Vagina (tissue), 2 donors: ENCODE measurements around the gene MYLK.

Experiments used
- CTCF ChIP-seq, 3 experiments: fragments of 450-650 bp in 2 of 3; fragments of 200-600 bp in 1 of 3; sonication (generic) in 1 of 3; IDR thresholded peaks; one replicate each; pipeline ENCODE4 v1.5.1; 2017 to 2019; ENCODE audit warnings: antibody characterized with exemption in 3 of 3, mild to moderate bottlenecking in 2 of 3, moderate library complexity in 2 of 3
- POLR2A ChIP-seq, 2 donors: fragments of 450-650 bp; IDR thresholded peaks; one replicate each; pipeline ENCODE4 v1.6.1; 2017; ENCODE audit warnings: antibody characterized with exemption in 2 of 2, mild to moderate bottlenecking in 2 of 2, moderate library complexity in 2 of 2
- POLR2AphosphoS5 ChIP-seq, 2 donors: sonication (generic); formaldehyde crosslinking; IDR thresholded peaks; one replicate each; pipeline ENCODE4 v1.9.0; 2017; ENCODE audit warnings: antibody characterized with exemption in 2 of 2, mild to moderate bottlenecking in 2 of 2, low read depth in 1 of 2; ENCODE audit not compliant: insufficient read depth in 1 of 2

GRCh38 chr3:123637131-123637530, 247.0 kb downstream of the MYLK start:
- TF ChIP-seq CTCF (IDR thresholded peaks at IDR 0.05) (no peak), POLR2AphosphoS5 (IDR thresholded peaks at IDR 0.05; ENCODE audit: insufficient read depth in 1 of 2, low read depth in 1 of 2) (no peak), POLR2A (IDR thresholded peaks at IDR 0.05) (no peak)
